SK-N-SH (cell line): ENCODE results near the gene NEURL2. TPM values are rescaled to one million over a fixed set of nuclear protein-coding genes. Genes with fewer than 3 reads are reported as not detected.
A peak's percentile ranks its signal among the peaks of the same experiment; 100 is the strongest.

Source experiments
- CHD2 ChIP-seq: fragments of 150-350 bp; IDR thresholded peaks from 2 replicates; pipeline ENCODE4 v1.6.1; 2018; ENCODE audit warnings: low read length; ENCODE audit not compliant: partially characterized antibody
- CTCF ChIP-seq: fragments of 200-600 bp; sonication (generic); IDR thresholded peaks from 2 replicates; pipeline ENCODE4 v1.6.1; 2017; ENCODE audit warnings: antibody characterized with exemption, mild to moderate bottlenecking, moderate library complexity
- ELF1 ChIP-seq: IDR thresholded peaks from 2 replicates; pipeline ENCODE4 v1.4.0; 2012
- EP300 ChIP-seq, 2 experiments: IDR thresholded peaks; 2 replicates each; pipeline versions ENCODE4 v1.4.0 to v1.6.1; 2012; ENCODE audit warnings: borderline replicate concordance in 1 of 2, low read depth in 1 of 2, low read length in 1 of 2
- FOSL2 ChIP-seq: IDR thresholded peaks from 2 replicates; pipeline ENCODE4 v1.4.0; 2012; ENCODE audit warnings: low read depth, mild to moderate bottlenecking, moderate library complexity, borderline replicate concordance
- FOXJ3 ChIP-seq: sonication (generic); formaldehyde crosslinking; IDR thresholded peaks from 2 replicates; pipeline ENCODE4 v1.5.1; 2020; ENCODE audit warnings: mild to moderate bottlenecking, missing genetic modification reagents
- FOXM1 ChIP-seq: IDR thresholded peaks from 2 replicates; pipeline ENCODE4 v1.4.0; 2012; ENCODE audit warnings: low read depth, mild to moderate bottlenecking
- GABPA ChIP-seq: IDR thresholded peaks from 2 replicates; pipeline ENCODE4 v1.4.0; 2012; ENCODE audit warnings: low read depth, mild to moderate bottlenecking
- GATA2 ChIP-seq: sonication (generic); formaldehyde crosslinking; IDR thresholded peaks from 2 replicates; pipeline ENCODE4 v1.5.0; 2020; ENCODE audit warnings: mild to moderate bottlenecking, missing genetic modification reagents
- IRF3 ChIP-seq: fragments of 150-350 bp; IDR thresholded peaks from 2 replicates; pipeline ENCODE4 v1.6.1; 2016; ENCODE audit warnings: mild to moderate bottlenecking, low read depth, low read length
- JUND ChIP-seq: IDR thresholded peaks from 2 replicates; pipeline ENCODE4 v1.4.0; 2012
- MAX ChIP-seq: IDR thresholded peaks from 2 replicates; pipeline ENCODE4 v1.4.0; 2012; ENCODE audit warnings: low read depth
- MEF2A ChIP-seq: IDR thresholded peaks from 2 replicates; pipeline ENCODE4 v1.4.0; 2012; ENCODE audit warnings: low read depth, borderline replicate concordance
- MXI1 ChIP-seq: IDR thresholded peaks from 2 replicates; pipeline ENCODE4 v1.6.1; 2012; ENCODE audit warnings: mild to moderate bottlenecking, low read depth, low read length, improper control_type of control experiment
- NRF1 ChIP-seq: IDR thresholded peaks from 2 replicates; pipeline ENCODE4 v1.6.1; 2012; ENCODE audit warnings: low read depth, mild to moderate bottlenecking, low read length
- PBX3 ChIP-seq: IDR thresholded peaks from 2 replicates; pipeline ENCODE4; 2012
- POLR2AphosphoS5 ChIP-seq: IDR thresholded peaks from 2 replicates; pipeline ENCODE4 v1.6.1; 2012; ENCODE audit warnings: low read depth, low read length
- RAD21 ChIP-seq: IDR thresholded peaks from 2 replicates; pipeline ENCODE4 v1.6.1; 2012; ENCODE audit warnings: mild to moderate bottlenecking, low read length
- RCOR1 ChIP-seq: fragments of 150-350 bp; IDR thresholded peaks from 2 replicates; pipeline ENCODE4 v1.6.1; 2017; ENCODE audit warnings: antibody characterized with exemption, low read length
- REST ChIP-seq: IDR thresholded peaks from 2 replicates; pipeline ENCODE4 v1.6.1; 2012; ENCODE audit warnings: mild to moderate bottlenecking, low read depth, low read length, moderate library complexity
- RFX5 ChIP-seq: IDR thresholded peaks from 2 replicates; pipeline ENCODE4 v1.6.1; 2012; ENCODE audit warnings: mild to moderate bottlenecking, improper control_type of control experiment, low read length
- RXRA ChIP-seq: IDR thresholded peaks from 2 replicates; pipeline ENCODE4 v1.4.0; 2012; ENCODE audit warnings: low read depth, mild to moderate bottlenecking, borderline replicate concordance
- SIN3A ChIP-seq: IDR thresholded peaks from 2 replicates; pipeline ENCODE4 v1.6.1; 2012; ENCODE audit warnings: low read depth, mild to moderate bottlenecking, low read length, moderate library complexity, borderline replicate concordance
- SMC3 ChIP-seq: IDR thresholded peaks from 2 replicates; pipeline ENCODE4 v1.6.1; 2012; ENCODE audit warnings: low read depth, low read length, improper control_type of control experiment
- TAF1 ChIP-seq: IDR thresholded peaks from 2 replicates; pipeline ENCODE4 v1.6.1; 2012; ENCODE audit warnings: low read depth, mild to moderate bottlenecking, low read length, moderate library complexity, borderline replicate concordance
- TCF12 ChIP-seq: IDR thresholded peaks from 2 replicates; pipeline ENCODE4 v1.4.0; 2012
- TEAD4 ChIP-seq: IDR thresholded peaks from 2 replicates; pipeline ENCODE4 v1.4.0; 2012; ENCODE audit warnings: mild to moderate bottlenecking, borderline replicate concordance; ENCODE audit not compliant: insufficient read depth
- USF2 ChIP-seq: fragments of 150-350 bp; IDR thresholded peaks from 2 replicates; pipeline ENCODE4 v1.6.1; 2017; ENCODE audit warnings: antibody characterized with exemption, low read length, low read depth, borderline replicate concordance
- YY1 ChIP-seq: IDR thresholded peaks from 2 replicates; pipeline ENCODE4 v1.4.0; 2012; ENCODE audit warnings: low read depth, mild to moderate bottlenecking
- polyA plus RNA-seq, 3 experiments: library from polyadenylated mRNA; depleted of rRNA; stranded (reverse); fragments of >200 nt; gene quantifications; 2 replicates each; pipeline ENCODE4 v1.2.3, GENCODE V29; 2012

Gene NEURL2
- polyA plus RNA-seq, 1 of the 3 experiments (the other 2 are of a cell fraction) = 3.5 TPM

- TF ChIP-seq REST (no peak), CTCF (peak; percentile 37), TCF12 (0 out of 2 replicates have a peak, but pooled peaks have one; percentile 5), NRF1 (no peak), FOXM1 (no peak), RXRA (no peak), SMC3 (peak; percentile 33; the same call in 1 of the 2 replicates), MXI1 (peak; percentile 74), RAD21 (peak; percentile 54), ELF1 (no peak), USF2 (no peak), EP300 (IDR thresholded peaks at IDR 0.05; ENCODE audit: borderline replicate concordance in 1 of 2, low read depth in 1 of 2, low read length in 1 of 2) (no peak), POLR2AphosphoS5 (peak; percentile 53; the same call in 1 of the 2 replicates), IRF3 (no peak), GABPA (no peak), YY1 (no peak), SIN3A (no peak), TAF1 (0 out of 2 replicates have a peak, but pooled peaks have one; percentile 27), FOXJ3 (CRISPR knock-in tag) (no peak), MEF2A (no peak), RFX5 (no peak), MAX (0 out of 2 replicates have a peak, but pooled peaks have one; percentile 26), PBX3 (no peak), CHD2 (peak; percentile 14), TEAD4 (no peak), GATA2 (no peak), RCOR1 (no peak), FOSL2 (no peak), JUND (no peak)
Observed at GRCh38 chr20:45933266-45934045, 42.4 kb upstream of the NEURL2 start (continued).
